ENCODE measurements around the gene SLC25A26.

The SLC25A26 gene, protein sequence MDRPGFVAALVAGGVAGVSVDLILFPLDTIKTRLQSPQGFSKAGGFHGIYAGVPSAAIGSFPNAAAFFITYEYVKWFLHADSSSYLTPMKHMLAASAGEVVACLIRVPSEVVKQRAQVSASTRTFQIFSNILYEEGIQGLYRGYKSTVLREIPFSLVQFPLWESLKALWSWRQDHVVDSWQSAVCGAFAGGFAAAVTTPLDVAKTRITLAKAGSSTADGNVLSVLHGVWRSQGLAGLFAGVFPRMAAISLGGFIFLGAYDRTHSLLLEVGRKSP

GRCh38 chr3:66220602-66221377 lies at the start of gene SLC25A26:
Gene SLC25A26, plus strand, starts transcription at chr3:66221001. Its CDS starts 94 bp downstream, at chr3:66221095.
- peak within 1 kb of the TSS; percentile 81 for H3K4me3 ChIP-seq (ENCODE audit: low read length)
- peak; percentile 95 for DNase-seq (ENCODE audit: low read depth)
- no peak for TF ChIP-seq CTCF (conservative IDR thresholded peaks at IDR 0.05; ENCODE audit: low read depth, low read length)

DNA sequence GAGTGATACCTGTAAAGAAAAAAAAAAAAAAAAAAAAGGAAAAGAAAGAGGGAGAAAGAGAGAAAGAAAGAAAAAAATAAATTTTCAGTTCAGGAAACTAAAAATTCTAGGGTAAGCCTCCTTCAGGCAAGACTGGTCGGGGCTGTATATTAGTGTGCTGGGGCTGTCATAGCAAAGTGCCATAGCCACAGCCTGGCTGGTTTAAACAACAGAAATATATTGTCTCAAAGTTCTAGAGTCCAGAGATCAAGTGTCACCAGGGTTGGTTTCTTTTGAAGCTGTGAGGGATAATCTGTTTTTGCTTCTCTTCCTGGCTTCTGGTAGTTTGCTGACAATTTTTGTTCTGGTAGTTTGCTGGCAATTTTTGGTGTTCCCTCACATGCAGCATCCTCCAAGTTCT lies 48.4 kb upstream of the SLC25A26 start:
- TF ChIP-seq CTCF (conservative IDR thresholded peaks at IDR 0.05; ENCODE audit: low read depth, low read length), result no peak
- no peak for DNase-seq (ENCODE audit: low read depth)

GRCh38 chr3:66177026-66177425 lies 43.8 kb upstream of the SLC25A26 start:
- DNase-seq (ENCODE audit: low read depth), result no peak
- no peak overlapping the region for H3K4me3 ChIP-seq (ENCODE audit: low read length)
- TF ChIP-seq CTCF (conservative IDR thresholded peaks at IDR 0.05; ENCODE audit: low read depth, low read length), result no peak

More for the DNA sequence above, 48.4 kb upstream of the SLC25A26 start:
- no peak overlapping the region for H3K4me3 ChIP-seq (ENCODE audit: low read length)

- DNase-seq (ENCODE audit: low read depth), result no peak
- no peak for TF ChIP-seq CTCF (conservative IDR thresholded peaks at IDR 0.05; ENCODE audit: low read depth, low read length)
- H3K4me3 ChIP-seq (ENCODE audit: low read length), result no peak overlapping the region
These were observed 42.6 kb upstream of the SLC25A26 start for GRCh38 chr3:66178206-66178605.

- TF ChIP-seq CTCF (conservative IDR thresholded peaks at IDR 0.05; ENCODE audit: low read depth, low read length), result no peak
- H3K4me3 ChIP-seq (ENCODE audit: low read length), result no peak overlapping the region
- no peak for DNase-seq (ENCODE audit: low read depth)
These were observed 41.0 kb upstream of the SLC25A26 start for GRCh38 chr3:66179793-66180192.

GRCh38 chr3:66181764-66182163 lies 39.0 kb upstream of the SLC25A26 start:
- H3K4me3 ChIP-seq (ENCODE audit: low read length), result no peak overlapping the region
- no peak for DNase-seq (ENCODE audit: low read depth)
- no peak for TF ChIP-seq CTCF (conservative IDR thresholded peaks at IDR 0.05; ENCODE audit: low read depth, low read length)

DNA sequence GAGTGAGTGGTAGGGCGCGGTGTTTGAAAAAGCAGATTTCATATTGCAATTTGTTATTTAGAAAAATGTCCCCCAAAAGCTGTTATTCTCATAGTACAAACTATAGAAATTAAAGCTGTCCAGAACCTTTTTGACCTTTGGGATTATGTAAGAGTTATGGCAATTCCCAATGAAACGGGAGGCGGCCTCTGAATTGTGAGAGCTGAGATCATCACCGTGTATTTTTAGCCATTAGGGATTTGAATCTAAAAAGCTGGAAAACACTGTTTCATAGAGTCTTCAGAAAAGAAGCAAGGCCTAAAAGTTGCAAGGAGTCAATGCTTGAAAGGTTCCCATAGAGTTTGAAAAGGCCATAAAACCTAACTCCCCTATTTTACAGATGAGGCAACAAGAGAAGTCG lies 38.6 kb upstream of the SLC25A26 start:
- no peak overlapping the region for H3K4me3 ChIP-seq (ENCODE audit: low read length)
- no peak for DNase-seq (ENCODE audit: low read depth)
- no peak for TF ChIP-seq CTCF (conservative IDR thresholded peaks at IDR 0.05; ENCODE audit: low read depth, low read length)

All from retinal pigment epithelial cell (primary cell).